Skeletal muscle cell (primary cell): Measurements from ENCODE around the gene DNMT1.
A peak's percentile ranks its signal among the peaks of the same experiment; 100 is the strongest.
"Not testable (repeated sequence)": the region's sequence is repeated elsewhere in the genome, so short reads cannot be mapped to it uniquely, and the experiment has no call there.

Source experiments
- DNase-seq: peaks from one replicate; pipeline ENCODE4 v3.0.0-alpha.2; 2010; ENCODE audit warnings: low read depth
- H3K4me3 ChIP-seq: 2 replicates; pipeline ENCODE4 v1.5.1; 2011; ENCODE audit warnings: low read depth, mild to moderate bottlenecking, control low read depth, low read length, moderate library complexity

The DNMT1 gene

DNA sequence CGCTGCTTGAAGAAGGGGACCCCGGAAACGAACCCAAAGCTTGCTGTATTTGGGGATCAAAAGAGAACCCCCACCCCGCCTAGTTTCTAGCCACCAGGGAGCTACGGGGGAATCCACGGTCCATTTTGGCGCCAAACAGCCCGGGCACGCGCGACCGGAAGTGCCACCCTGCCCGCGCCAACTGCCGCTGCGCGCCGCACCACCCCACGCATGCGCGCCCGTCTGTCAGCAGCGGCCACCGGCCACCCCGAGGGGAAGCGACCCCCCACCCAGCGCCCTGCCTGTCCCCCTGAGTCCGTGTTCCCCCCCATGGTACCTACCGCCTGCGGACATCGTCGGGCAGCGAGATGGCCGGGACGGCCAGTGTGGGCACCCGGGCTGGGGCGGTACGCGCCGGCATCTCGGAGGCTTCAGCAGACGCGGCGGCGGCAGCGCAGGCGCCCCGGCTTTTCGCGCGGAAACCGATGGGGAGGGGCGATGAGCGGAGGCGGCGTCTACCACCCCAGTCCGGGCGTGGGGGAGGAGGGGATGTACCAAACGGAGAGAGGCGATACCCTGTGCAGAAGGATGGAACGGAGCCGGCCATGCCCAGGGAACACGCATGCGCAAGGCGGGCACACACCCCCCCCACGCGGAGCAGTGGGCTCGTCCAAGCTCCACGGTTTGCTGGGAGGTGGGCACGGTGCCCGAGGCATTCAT is at the start of gene DNMT1:
TSS of gene DNMT1 (minus strand) at position 454 of the 699 bp plus-strand sequence. CDS start at position 400, 54 bp downstream.
- peak within 1 kb of the TSS; percentile 87 for H3K4me3 ChIP-seq
- DNase-seq = peak; percentile 91

DNA sequence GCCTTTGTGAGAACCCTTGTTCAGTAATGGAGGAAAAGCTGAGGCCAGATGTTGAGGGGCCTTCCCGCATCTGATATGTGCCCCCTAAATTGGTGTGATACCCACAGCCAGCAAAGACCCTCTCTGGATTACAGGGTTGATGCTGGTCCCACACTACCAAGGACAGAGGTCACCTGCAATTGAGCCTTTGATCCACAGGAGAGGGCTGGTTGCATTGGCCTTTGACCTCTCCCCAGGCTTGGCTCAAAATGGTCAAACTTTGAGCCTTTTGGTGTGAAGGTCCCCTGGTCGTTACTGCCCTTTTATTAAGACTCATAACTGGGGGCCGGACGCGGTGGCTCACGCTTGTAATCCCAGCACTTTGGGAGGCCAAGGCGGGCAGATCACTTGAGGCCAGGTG is 48.9 kb upstream of the DNMT1 start:
- no peak overlapping the region for H3K4me3 ChIP-seq
- DNase-seq = no peak

- DNase-seq, H3K4me3 ChIP-seq: not testable (repeated sequence)
Observed at GRCh38 chr19:10241826-10242449, 47.2 kb upstream of the DNMT1 start.

DNA sequence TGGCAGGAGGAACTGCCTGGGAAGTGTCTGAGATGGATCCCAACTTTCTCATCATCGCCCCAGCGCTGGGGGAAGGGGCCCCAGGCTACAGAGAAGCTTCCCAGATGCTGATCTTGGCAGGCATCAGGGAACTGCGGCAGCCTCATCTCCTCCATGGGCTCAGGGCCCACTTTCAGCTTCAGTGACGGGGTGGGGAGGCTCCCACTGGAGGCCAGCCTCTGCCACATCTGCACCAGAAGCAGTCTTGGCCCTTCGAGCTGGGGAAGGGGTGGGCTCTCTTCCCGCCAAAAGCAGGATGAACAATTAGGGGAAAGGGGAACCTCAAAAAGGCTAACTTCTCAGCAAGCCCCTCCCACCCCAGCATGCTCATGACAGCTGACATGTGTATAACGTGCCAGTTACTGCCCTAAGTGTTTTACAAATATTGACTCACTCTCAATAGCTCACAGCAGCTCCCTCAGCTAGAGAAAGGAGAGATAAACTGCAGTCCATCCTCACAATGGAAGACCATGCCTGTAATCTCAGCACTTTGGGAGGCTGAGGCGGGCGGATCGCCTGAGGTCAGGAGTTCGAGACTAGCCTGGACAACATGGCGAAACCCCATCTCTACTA is 43.5 kb upstream of the DNMT1 start:
- H3K4me3 ChIP-seq = no peak overlapping the region
- peak; percentile 85 for DNase-seq

DNA sequence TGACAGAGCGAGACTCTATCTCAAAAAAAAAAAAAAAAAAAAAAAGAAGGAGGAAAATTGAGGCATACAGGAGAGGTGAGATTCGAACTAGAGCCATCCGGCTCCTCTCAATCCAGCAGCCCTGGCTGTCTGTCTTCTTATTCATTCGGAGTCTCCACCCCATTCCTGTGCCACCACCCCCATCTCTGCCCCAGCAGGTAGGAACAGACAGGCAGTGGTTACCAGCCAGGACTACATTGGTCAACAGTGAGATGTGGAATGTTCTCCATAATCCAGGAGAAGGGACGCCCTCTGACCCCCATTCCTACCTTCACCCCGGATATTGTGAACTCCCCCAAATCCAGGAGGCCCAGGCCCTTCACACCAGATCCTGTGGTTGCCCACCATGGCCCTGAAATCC is 42.9 kb upstream of the DNMT1 start:
- no peak overlapping the region for H3K4me3 ChIP-seq
- no peak for DNase-seq

- DNase-seq, H3K4me3 ChIP-seq: not testable (repeated sequence)
Observed at GRCh38 chr19:10235409-10235808, 40.7 kb upstream of the DNMT1 start.

GRCh38 chr19:10235003-10235402 is 40.2 kb upstream of the DNMT1 start:
- DNase-seq = no peak
- H3K4me3 ChIP-seq = no peak overlapping the region

- DNase-seq = no peak
- no peak overlapping the region for H3K4me3 ChIP-seq
Observed at GRCh38 chr19:10233946-10234345, 39.2 kb upstream of the DNMT1 start.

- H3K4me3 ChIP-seq = peak overlapping the region; percentile 92
- no peak for DNase-seq
Observed at GRCh38 chr19:10231612-10232228, 37.0 kb upstream of the DNMT1 start.

GRCh38 chr19:10230861-10231611 is 36.3 kb upstream of the DNMT1 start, which contains the start of gene S1PR2:
Gene S1PR2 (minus strand): TSS chr19:10231331. CDS start chr19:10224905, 6,426 bp downstream.
- DNase-seq = peak; percentile 46

GRCh38 chr19:10230173-10230860 is 35.6 kb upstream of the DNMT1 start:
- H3K4me3 ChIP-seq = peak overlapping the region; percentile 92
- no peak for DNase-seq

More at GRCh38 chr19:10230861-10231611, 36.3 kb upstream of the DNMT1 start, which contains the start of gene S1PR2:
- H3K4me3 ChIP-seq = peak within 1 kb of the TSS; percentile 92

DNA sequence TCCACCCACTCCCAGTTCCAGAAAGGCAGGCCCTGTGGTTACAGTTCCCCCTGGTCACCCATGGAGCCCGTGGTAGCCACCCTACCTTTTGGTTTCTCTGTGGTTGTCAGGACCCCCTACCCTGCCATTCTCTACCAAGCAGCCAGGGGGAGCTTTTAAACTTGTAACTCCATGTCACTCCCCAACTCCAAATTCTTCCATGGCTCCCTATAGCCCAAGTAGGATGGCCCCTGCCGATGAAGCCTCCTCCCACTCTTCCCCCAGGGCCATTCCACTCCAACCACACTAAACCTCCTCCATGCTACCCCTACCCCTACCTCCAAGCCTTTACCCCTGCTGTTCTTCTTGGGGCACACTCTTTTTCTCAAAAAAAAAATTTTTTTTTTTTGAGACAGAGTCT is 34.2 kb upstream of the DNMT1 start:
- peak overlapping the region; percentile 12 for H3K4me3 ChIP-seq

DNA sequence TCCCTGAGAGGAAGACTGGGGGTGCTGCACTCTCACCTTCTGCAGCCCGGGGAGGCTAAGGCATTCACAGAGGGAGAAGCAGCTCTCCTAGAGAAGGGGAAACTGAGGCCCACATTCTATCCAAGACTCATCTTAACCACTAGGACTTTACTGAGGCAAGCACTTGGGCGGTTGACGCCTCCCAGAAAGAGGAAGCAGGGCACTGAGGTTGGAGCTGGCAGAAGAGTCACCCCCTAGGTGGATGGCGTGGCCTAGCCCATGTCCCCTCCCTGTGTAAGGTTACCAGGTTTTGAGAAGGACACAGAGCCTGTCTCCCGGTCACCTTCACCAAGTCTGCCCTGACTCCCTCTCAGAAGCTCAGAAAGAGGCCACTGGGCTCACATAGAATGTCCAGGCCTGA is 33.6 kb upstream of the DNMT1 start:
- H3K4me3 ChIP-seq = no peak overlapping the region
- no peak for DNase-seq

More for the DNA sequence above, 34.2 kb upstream of the DNMT1 start:
- DNase-seq = no peak

DNA sequence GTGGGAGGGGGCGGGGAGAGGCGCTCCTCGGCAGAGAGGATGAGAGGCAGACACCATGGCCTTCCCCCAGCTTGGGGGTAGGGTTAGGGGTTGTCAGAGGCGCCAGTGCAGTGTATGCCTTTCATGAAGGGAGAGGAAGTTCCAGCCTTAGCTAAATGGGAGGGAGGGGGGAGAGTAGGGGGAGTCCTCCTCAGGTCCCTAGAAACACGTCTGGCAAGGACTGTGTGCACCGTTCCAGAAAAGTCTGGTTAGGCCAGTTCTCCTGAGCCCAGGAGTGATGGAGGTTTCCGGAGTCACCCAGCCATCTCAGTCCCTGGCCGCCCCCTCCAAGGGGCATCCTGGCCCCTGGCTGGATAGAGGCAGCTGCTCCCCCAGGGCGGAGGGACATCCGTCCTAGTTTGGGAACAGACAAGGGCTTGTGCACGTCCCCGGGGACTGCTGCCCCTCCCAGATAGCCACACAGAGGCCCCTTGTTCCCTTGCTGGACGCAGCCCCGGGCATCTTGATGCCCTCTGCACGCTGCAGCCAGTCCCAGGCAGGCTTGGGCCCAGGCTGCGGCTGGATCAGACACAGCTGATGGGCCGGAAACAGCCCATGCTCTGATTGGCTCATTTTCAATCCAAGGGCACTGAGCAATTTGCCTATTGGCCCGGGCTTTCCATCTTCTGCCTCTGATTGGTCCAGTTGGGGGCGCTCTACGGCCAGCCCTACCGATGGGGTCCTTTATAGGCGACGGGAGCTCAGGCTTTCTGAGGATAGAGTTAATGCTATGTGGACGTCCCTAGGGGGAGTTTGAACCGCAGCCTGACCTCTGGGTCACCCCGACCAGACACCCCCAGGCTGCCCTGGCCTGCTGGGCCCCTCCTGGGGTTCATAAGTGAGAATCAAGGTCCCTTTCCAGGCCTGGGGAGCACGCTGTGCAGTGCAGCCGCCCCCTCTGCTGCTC is 32.5 kb upstream of the DNMT1 start:
- no peak for DNase-seq
- peak overlapping the region; percentile 0 for H3K4me3 ChIP-seq

DNA sequence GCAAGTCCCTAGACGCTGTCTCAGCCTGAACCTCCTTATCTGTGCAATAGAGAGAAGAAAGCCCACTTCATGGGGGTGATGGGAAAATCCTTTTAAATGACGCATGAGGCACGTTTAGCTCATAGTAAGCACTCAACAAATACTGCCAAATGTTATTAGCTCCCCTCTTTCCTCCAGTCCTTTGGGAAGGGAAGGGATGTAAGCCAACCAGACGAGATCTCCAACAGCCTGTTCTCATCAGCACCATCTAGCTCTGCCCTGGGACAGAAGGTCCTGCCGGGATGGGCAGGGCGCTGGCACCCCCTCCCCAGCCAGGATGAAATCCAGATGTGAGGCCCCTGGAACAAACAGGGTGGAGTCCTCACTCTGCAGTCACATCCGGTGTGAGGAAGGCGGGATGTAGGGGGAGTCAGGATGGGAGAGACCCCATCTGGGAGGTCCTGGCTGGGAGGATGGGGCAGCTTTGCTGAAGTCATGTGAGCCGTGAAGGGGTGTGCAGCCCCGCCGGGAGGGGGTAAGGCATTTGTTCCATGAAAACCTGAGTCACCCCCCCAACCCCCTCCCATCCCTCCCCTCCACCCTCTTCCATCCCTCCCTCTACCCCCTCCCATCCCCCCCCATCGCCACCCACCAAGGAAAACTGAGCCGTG is 31.7 kb upstream of the DNMT1 start:
- DNase-seq = peak; percentile 86
- no peak overlapping the region for H3K4me3 ChIP-seq

DNA sequence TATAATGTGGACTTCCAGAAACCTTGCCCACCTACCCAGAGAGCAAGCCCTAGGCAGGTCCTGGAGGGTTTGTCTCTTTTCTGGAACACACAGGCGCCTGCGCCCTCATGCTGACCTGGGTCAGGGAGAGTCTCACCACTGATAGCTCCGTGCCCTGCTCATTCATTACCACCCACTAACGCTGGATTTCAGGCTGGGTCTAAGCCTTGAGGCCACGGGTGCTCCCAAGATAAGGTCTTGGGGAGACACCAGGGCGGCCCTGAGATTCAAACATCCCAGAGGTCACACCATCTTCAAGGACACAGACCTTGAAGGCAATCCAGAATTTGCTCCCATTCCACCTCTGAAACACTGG is 31.2 kb upstream of the DNMT1 start:
- DNase-seq = no peak
- H3K4me3 ChIP-seq = no peak overlapping the region

- no peak overlapping the region for H3K4me3 ChIP-seq
- no peak for DNase-seq
Observed at GRCh38 chr19:10224337-10224736, 29.6 kb upstream of the DNMT1 start.
